Right lobe of liver (tissue), 6 donors: ENCODE data around the gene ADAMTS2. TPM values are rescaled to one million over a fixed set of nuclear protein-coding genes. Genes with fewer than 3 reads are reported as not detected.

ENCODE experiments used
- ATAC-seq, 4 donors: fragments of 200-7000 bp; cut with Tn5 transposase; one replicate each; pipeline ENCODE4 v1.9.1; 2020; ENCODE audit warnings: mild to moderate bottlenecking in 4 of 4, moderate library complexity in 4 of 4
- DNase-seq, 3 donors: peaks; one replicate each; pipeline ENCODE4 v3.0.0-alpha.2; 2020
- H3K27ac ChIP-seq, 3 donors: fragments of 200-600 bp; one replicate each; pipeline ENCODE4 v1.8.0; 2022
- H3K27me3 ChIP-seq, 2 donors: fragments of 200-600 bp; one replicate each; pipeline ENCODE4 v1.8.0; 2022
- H3K36me3 ChIP-seq, 4 donors: fragments of 200-600 bp; sonication (generic) in 1 of 4; one replicate each; pipeline versions ENCODE4 v1.5.1 to v1.8.0; 2017 to 2022; ENCODE audit warnings: control low read depth in 1 of 4
- H3K4me1 ChIP-seq, 4 donors: fragments of 200-600 bp; sonication (generic) in 1 of 4; one replicate each; pipeline versions ENCODE4 v1.5.1 to v1.8.0; 2017 to 2022; ENCODE audit warnings: control low read depth in 1 of 4
- H3K4me3 ChIP-seq, 3 donors: fragments of 200-600 bp; one replicate each; pipeline ENCODE4 v1.8.0; 2022
- H3K9me3 ChIP-seq, 4 donors: fragments of 200-600 bp; sonication (generic) in 1 of 4; one replicate each; pipeline versions ENCODE4 v1.5.1 to v1.8.0; 2017 to 2022; ENCODE audit warnings: control low read depth in 1 of 4
- POLR2A ChIP-seq: fragments of 450-650 bp; IDR thresholded peaks from one replicate; pipeline ENCODE4 v1.6.1; 2017; ENCODE audit warnings: antibody characterized with exemption, mild to moderate bottlenecking
- WGBS: methylation state at CpG from one replicate; pipeline ENCODE4 v1.1.6; 2018; ENCODE audit warnings: low coverage, low lambda C conversion rate; ENCODE audit not compliant: insufficient coverage; ENCODE audit errors: missing lambda C conversion rate; 5-methylcytosine and 5-hydroxymethylcytosine counted together
- intact Hi-C, 2 donors: fragments of 100-400 bp; cut with DNase I; formaldehyde crosslinking; loops; one replicate each; pipeline versions ENCODE4 v1.11.2 to v1.14.1; 2022
- total RNA-seq, 6 experiments: library from RNA; depleted of rRNA in 2 of 6; stranded (reverse); fragments of >200 nt in 2 of 6; fragmentation: NEBNext Ultra II Directional in 3 of 6; extraction: Animal tissue kit (Norgen Biotek cat#: 25700) in 3 of 6; gene quantifications; one replicate each; pipeline versions ENCODE4 v1.1.0 to v1.2.4, GENCODE V29; 2016 to 2023
- TF ChIP-seq, protein P1 (sequence below), 4 donors: fragments of 200-600 bp in 3 of 4; fragments of 450-650 bp in 1 of 4; IDR thresholded peaks; one replicate each; pipeline versions ENCODE4 v1.5.1 to v1.8.0; 2016 to 2022; ENCODE audit warnings: antibody characterized with exemption in 4 of 4, mild to moderate bottlenecking in 2 of 4
- donor health status: DM: no; HTN: yes; CAD: no.
- donor health status: DM: no; HTN: no; CAD: no.
- donor health status: DM: no; HTN: no; CAD: no.
- donor health status: DM: no; HTN: yes; CAD: no.
- donor health status: DM: no; HTN: yes; CAD: no.

Gene ADAMTS2
- total RNA-seq, 6 experiments from 2014 or later: 6.3 to 18.9 (median 13.5) TPM

DNA sequence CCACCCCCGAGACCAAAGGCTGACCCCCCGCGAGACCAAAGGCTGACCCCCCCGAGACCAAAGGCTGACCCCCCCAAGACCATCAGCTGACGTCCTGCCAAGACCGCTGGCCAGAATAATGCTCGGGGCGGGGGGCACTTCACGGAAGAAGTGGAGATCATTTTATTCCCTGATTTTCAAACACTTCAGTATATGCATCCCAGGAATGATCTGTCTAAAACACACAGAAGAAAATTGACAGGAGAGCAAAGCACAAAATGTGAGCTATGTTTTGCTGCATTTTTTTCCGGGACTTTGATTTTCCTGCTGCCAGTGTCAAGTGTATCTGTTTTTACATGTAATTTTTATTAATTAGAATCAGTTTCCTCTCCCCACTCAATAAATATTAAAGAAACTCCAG is 67.1 kb downstream of the ADAMTS2 start:
- WGBS: 59% methylated on average over 7 of the region's 10 CpGs
- DNase-seq (no peak), ATAC-seq (no peak)
- Histone ChIP-seq H3K27me3 (no peaks in the 10 kb centered on the region), H3K36me3 (no peaks in the 10 kb centered on the region), H3K4me1 (no peaks in the 10 kb centered on the region), H3K9me3 (no peaks in the 10 kb centered on the region), H3K4me3 (no peak overlapping the region), H3K27ac (no peak overlapping the region)
- intact Hi-C loops: no loop called here
- TF ChIP-seq, protein P1, sequence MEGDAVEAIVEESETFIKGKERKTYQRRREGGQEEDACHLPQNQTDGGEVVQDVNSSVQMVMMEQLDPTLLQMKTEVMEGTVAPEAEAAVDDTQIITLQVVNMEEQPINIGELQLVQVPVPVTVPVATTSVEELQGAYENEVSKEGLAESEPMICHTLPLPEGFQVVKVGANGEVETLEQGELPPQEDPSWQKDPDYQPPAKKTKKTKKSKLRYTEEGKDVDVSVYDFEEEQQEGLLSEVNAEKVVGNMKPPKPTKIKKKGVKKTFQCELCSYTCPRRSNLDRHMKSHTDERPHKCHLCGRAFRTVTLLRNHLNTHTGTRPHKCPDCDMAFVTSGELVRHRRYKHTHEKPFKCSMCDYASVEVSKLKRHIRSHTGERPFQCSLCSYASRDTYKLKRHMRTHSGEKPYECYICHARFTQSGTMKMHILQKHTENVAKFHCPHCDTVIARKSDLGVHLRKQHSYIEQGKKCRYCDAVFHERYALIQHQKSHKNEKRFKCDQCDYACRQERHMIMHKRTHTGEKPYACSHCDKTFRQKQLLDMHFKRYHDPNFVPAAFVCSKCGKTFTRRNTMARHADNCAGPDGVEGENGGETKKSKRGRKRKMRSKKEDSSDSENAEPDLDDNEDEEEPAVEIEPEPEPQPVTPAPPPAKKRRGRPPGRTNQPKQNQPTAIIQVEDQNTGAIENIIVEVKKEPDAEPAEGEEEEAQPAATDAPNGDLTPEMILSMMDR (IDR thresholded peaks at IDR 0.05): no peak
- TF ChIP-seq POLR2A: no peak

DNA sequence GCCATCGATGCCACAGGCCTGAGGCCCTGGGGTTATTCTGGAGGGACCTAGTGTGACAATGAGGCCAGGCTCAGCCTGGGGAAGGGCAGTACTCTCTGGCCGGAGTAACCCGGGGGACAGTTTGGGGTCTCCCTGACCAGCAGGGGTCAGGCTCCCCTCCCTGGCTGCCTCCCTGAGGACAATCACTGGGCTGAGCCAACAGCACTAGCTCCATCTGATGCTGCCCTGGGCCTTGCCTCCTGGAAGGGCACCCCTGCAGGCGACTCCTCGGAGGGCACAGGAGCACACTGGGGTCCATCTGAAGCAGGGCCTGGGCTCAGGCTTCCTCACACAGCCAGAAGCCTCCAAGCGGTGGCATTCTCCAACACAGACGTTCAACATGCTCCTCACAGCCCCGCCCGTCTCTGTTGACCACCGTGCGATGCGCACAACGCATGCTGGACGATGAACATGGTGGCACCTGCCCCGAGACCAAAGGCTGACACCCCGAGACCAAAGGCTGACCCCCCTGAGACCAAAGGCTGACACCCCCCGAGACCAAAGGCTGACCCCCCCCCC is 68.3 kb downstream of the ADAMTS2 start:
- Histone ChIP-seq H3K4me1 (no peaks in the 10 kb centered on the region), H3K27ac (peak overlapping the region in 1 of 3 donors; percentile 8), H3K4me3 (no peak overlapping the region), H3K27me3 (no peaks in the 10 kb centered on the region), H3K9me3 (no peaks in the 10 kb centered on the region), H3K36me3 (no peaks in the 10 kb centered on the region)
- TF ChIP-seq POLR2A: no peak
- TF ChIP-seq, protein P1 (IDR thresholded peaks at IDR 0.05): no peak
- no peak for ATAC-seq
- peak in 1 of 3 donors; percentile 34 for DNase-seq
- intact Hi-C loops: no loop called here
- no CpG with 5 or more reads among the region's 17 CpGs for WGBS

DNA sequence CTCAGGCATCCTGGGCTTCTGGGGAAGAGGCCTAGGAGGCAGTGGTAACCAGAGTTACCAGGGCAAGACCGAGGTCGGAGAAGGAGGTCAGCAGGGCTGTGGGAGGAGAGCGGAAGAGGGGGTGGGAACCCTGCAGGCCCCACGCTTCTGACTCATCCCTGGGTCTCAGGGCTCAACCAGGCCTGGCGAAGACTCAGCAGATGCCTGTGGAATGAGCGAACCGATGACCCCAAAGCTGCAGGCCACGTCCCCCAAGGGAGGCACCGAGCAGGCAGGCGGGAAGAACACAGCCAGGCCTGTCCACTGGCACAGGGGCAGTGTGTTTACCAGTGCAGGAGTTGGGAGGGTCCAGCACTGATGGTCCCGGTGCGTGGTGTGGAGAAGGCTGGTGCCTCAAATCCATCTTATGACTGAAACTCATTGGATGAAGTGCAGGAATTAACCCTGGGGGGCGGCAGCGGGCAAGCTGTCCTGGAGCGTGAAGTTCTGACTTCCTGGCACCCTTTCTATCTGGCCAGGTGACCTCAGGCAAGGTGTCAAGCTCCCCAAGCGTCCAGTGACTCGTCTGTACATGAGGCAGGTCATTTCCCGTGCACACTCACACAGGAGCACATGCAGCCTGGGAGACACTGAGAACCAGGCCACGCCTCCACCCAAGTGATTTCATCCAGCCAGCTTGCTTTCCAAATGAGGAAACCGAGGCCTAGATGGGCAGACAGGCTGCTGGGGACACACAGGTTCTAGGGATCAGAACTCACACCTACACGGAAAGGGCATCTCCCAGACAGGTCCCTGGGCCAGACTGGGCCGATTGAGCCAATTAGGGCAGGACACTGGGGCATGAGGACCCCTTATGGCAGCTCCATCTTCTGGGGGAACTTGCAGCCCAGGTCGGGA is 69.1 kb downstream of the ADAMTS2 start:
- Histone ChIP-seq H3K4me1 (no peaks in the 10 kb centered on the region), H3K27ac (peak overlapping the region in 1 of 3 donors; percentile 54), H3K27me3 (no peaks in the 10 kb centered on the region), H3K4me3 (no peak overlapping the region), H3K9me3 (no peaks in the 10 kb centered on the region), H3K36me3 (no peaks in the 10 kb centered on the region)
- DNase-seq (peak in 1 of 3 donors; percentile 55), ATAC-seq (peak; percentile 40 to 64 (median 54))
- intact Hi-C loops: no loop called here
- WGBS: 74% methylated on average over 11 of the region's 23 CpGs
- TF ChIP-seq, protein P1 (IDR thresholded peaks at IDR 0.05): no peak
- TF ChIP-seq POLR2A: no peak

DNA sequence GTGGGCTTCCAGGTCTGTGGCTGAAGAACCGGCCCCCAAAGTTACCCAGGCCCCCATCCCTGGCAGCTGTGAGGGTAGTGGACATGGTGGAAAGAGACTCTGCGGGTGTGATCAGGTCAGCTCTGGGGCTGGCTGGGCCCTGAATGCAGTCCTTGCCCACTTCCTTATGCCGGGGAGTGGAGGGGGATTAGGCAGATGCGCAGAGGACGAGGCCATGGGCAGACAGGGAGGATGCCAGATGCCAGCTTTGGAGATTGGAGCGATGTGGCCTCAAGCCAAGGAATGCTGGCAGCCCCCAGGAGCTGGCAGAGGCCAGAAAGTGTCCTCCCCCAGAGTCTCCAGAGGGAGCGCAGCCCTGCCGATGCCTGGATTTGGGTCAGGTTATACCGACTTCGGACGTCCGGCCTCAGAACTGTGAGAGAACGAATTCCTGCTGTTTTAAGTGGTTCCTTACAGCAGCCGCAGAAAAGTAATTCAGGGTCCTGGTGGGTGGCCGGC is 69.8 kb downstream of the ADAMTS2 start:
- DNase-seq (peak in 1 of 3 donors; percentile 43), ATAC-seq (no peak)
- intact Hi-C loops: no loop called here
- peak overlapping the region in 1 of 3 donors; percentile 54 for H3K27ac ChIP-seq
- H3K36me3 ChIP-seq: no peaks in the 10 kb centered on the region
- H3K4me1 ChIP-seq: no peaks in the 10 kb centered on the region
- H3K27me3 ChIP-seq: no peaks in the 10 kb centered on the region
- no peak overlapping the region for H3K4me3 ChIP-seq
- WGBS: 69% methylated on average over 4 of the region's 15 CpGs
- TF ChIP-seq, protein P1 (IDR thresholded peaks at IDR 0.05): no peak
- TF ChIP-seq POLR2A: no peak
- no peaks in the 10 kb centered on the region for H3K9me3 ChIP-seq
